KMS-11 (cell line): ENCODE data around the gene SLC2A5.
"Not testable (repeated sequence)": the region's sequence is repeated elsewhere in the genome, so short reads cannot be mapped to it uniquely, and the experiment has no call there.

Source experiments
- H2AFZ ChIP-seq: fragments of 200-600 bp; sonication (generic); 2 replicates; pipeline ENCODE4 v1.6.1; 2016; ENCODE audit warnings: antibody characterized with exemption, mixed run types, low read depth
- H3K27ac ChIP-seq: fragments of 200-600 bp; sonication (generic); 2 replicates; pipeline ENCODE4 v1.6.1; 2016; ENCODE audit warnings: mild to moderate bottlenecking, mixed run types
- H3K27me3 ChIP-seq: fragments of 200-600 bp; sonication (generic); 2 replicates; pipeline ENCODE4 v1.6.1; 2017; ENCODE audit warnings: mild to moderate bottlenecking, low read depth, mixed run types, moderate library complexity; ENCODE audit not compliant: insufficient read depth
- H3K36me3 ChIP-seq: fragments of 200-600 bp; sonication (generic); 2 replicates; pipeline ENCODE4 v1.6.1; 2017; ENCODE audit warnings: mild to moderate bottlenecking, mixed run types; ENCODE audit not compliant: insufficient read depth
- H3K4me1 ChIP-seq: fragments of 200-600 bp; sonication (generic); 2 replicates; pipeline ENCODE4 v1.6.1; 2016; ENCODE audit warnings: mild to moderate bottlenecking, low read depth, mixed run types; ENCODE audit not compliant: poor library complexity, severe bottlenecking
- H3K4me2 ChIP-seq: fragments of 200-600 bp; sonication (generic); 2 replicates; pipeline ENCODE4 v1.7.0; 2016; ENCODE audit warnings: mild to moderate bottlenecking, mixed run types
- H3K4me3 ChIP-seq: fragments of 200-600 bp; sonication (generic); IDR thresholded peaks from 2 replicates; pipeline ENCODE4 v1.6.1; 2017; ENCODE audit warnings: low read depth, low read length, mixed read lengths; ENCODE audit not compliant: insufficient read depth
- H3K79me2 ChIP-seq: fragments of 200-600 bp; sonication (generic); 2 replicates; pipeline ENCODE4 v1.6.1; 2016; ENCODE audit warnings: low read depth, mixed run types; ENCODE audit not compliant: insufficient read depth
- H3K9ac ChIP-seq: fragments of 200-600 bp; sonication (generic); 2 replicates; pipeline ENCODE4 v1.6.1; 2016; ENCODE audit warnings: mild to moderate bottlenecking, mixed run types
- H4K20me1 ChIP-seq: fragments of 200-600 bp; sonication (generic); 2 replicates; pipeline ENCODE4 v1.6.1; 2016; ENCODE audit warnings: mild to moderate bottlenecking, mixed run types; ENCODE audit not compliant: insufficient read depth
- TF ChIP-seq, protein P1 (sequence below): fragments of 200-600 bp; sonication (generic); conservative IDR thresholded peaks from 2 replicates; pipeline ENCODE4 v1.6.1; 2017; ENCODE audit warnings: low read depth, mild to moderate bottlenecking, antibody characterized with exemption, low read length, moderate library complexity, mixed read lengths

SLC2A5 gene

DNA sequence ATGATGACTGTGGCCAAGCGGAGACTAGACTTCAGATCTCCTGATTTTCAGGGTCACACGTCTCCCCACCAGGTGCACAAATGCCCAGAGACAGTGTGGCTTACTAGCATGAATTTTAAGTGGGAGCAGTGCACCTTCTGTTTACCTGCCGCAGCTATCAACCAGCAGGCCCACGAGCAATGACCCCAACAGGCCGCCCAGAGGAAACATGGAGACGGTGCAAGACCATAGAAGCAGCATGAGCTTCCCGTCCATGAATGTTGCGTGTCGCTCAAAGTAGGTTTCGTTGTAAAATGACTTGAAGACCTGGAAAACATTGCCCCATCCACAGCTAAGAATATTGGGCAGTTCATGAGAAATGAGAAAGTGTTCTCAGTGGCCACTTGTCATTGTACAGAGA lies 46.7 kb downstream of the SLC2A5 start:
- H3K27me3 ChIP-seq, result no peaks in the 10 kb centered on the region; the same call in 1 of the 2 replicates
- TF ChIP-seq, protein P1, sequence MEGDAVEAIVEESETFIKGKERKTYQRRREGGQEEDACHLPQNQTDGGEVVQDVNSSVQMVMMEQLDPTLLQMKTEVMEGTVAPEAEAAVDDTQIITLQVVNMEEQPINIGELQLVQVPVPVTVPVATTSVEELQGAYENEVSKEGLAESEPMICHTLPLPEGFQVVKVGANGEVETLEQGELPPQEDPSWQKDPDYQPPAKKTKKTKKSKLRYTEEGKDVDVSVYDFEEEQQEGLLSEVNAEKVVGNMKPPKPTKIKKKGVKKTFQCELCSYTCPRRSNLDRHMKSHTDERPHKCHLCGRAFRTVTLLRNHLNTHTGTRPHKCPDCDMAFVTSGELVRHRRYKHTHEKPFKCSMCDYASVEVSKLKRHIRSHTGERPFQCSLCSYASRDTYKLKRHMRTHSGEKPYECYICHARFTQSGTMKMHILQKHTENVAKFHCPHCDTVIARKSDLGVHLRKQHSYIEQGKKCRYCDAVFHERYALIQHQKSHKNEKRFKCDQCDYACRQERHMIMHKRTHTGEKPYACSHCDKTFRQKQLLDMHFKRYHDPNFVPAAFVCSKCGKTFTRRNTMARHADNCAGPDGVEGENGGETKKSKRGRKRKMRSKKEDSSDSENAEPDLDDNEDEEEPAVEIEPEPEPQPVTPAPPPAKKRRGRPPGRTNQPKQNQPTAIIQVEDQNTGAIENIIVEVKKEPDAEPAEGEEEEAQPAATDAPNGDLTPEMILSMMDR, result no peak
- H3K4me3 ChIP-seq, result no peak overlapping the region
- H3K36me3 ChIP-seq, result no peaks in the 10 kb centered on the region
- H4K20me1 ChIP-seq, result no peaks in the 10 kb centered on the region
- H3K9ac ChIP-seq, result no peak overlapping the region
- H3K79me2 ChIP-seq, result no peaks in the 10 kb centered on the region
- H3K4me1 ChIP-seq, result no peaks in the 10 kb centered on the region
- no peak overlapping the region for H3K27ac ChIP-seq
- no peak overlapping the region for H2AFZ ChIP-seq
- no peak overlapping the region for H3K4me2 ChIP-seq

DNA sequence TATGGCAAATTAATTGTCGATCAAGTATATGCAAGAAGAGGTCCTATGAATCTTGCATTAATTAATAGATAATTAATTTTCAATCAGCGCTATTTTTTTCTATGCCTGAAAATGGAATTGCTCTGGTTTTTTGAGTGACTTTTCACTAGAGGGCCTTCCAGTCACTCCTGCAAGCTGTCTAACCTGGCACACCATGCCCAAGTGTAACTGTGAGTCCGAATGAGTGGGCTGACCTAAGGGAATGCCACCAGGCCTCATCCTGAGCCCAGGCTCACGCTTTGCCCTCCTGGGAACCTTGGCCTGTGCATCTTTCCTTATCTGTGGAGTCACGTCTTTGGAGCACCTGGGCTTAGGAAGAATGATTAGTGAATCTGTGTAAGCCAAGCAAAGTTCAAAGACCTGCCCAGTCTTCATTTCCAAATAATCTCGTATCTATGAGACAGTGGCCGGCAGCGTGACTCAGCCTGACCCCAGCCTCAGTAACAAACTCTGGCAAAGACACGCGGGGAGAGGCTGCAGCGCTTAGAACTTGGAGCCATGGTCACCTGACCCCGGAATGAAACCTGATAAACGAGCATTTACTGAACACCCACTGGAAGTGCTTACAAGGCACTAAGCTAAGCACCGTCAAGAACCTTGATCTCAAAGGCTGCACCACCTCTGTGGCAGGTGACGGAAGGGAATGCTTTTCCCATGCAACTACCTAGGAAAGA lies 47.3 kb downstream of the SLC2A5 start:
- not testable (repeated sequence) for H3K79me2 ChIP-seq, H3K27ac ChIP-seq, H3K27me3 ChIP-seq

DNA sequence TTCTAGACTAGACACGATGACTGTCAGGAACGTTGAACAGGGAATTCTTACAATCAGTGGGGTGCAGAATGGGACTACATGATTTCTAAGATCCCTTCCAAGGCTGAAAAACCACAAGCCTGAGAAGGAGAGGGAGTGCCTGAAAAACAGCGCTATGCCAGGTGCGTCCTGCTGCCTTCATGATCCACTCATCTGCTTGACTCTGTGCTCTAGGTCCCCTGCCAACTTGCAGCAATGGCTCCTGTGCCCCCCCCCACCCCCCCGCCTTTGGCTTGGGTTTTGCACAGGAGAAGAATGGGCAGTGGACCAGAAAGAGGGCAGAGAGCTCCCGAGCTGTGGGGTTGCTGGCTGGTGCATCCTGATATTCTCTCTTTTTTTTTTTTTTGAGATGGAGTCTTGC lies 49.1 kb downstream of the SLC2A5 start:
- Histone ChIP-seq H3K36me3 (no peaks in the 10 kb centered on the region), H3K79me2 (no peaks in the 10 kb centered on the region), H3K9ac (no peak overlapping the region), H3K4me2 (no peak overlapping the region), H2AFZ (no peak overlapping the region), H3K27me3 (peaks cover 3% of the 10 kb centered on the region; the same call in 1 of the 2 replicates), H4K20me1 (no peaks in the 10 kb centered on the region), H3K4me1 (no peaks in the 10 kb centered on the region), H3K4me3 (no peak overlapping the region), H3K27ac (no peak overlapping the region)
- TF ChIP-seq, protein P1, result no peak

More for the DNA sequence above, 47.3 kb downstream of the SLC2A5 start:
- not testable (repeated sequence) for H3K4me1 ChIP-seq, H3K9ac ChIP-seq, H4K20me1 ChIP-seq, H3K4me2 ChIP-seq, H3K4me3 ChIP-seq, H2AFZ ChIP-seq, H3K36me3 ChIP-seq

DNA sequence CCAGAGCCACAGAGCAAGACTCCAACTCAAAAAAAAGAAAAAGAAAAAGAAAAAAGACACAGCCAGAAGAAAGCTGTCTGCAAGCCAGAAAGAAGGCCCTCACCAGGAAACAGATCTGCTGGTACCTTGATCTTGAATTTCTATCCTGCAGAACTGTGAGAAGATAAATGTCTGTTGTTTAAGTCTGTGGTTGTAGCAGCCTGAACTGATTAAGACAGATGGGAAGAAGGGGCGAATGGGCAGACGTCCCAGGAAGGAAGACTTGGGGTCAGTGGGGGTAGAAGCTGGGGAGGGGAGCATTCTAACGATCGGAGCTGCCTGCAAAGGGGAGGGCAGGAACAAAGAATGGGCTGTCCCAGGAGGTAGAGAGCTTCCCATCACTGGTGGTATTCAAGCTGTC lies 49.5 kb downstream of the SLC2A5 start:
- Histone ChIP-seq H4K20me1 (no peaks in the 10 kb centered on the region), H3K4me2 (no peak overlapping the region), H3K27me3 (peaks cover 4% of the 10 kb centered on the region; the same call in 1 of the 2 replicates), H3K9ac (no peak overlapping the region), H3K4me3 (no peak overlapping the region), H3K79me2 (no peaks in the 10 kb centered on the region), H3K27ac (no peak overlapping the region), H2AFZ (no peak overlapping the region), H3K36me3 (no peaks in the 10 kb centered on the region), H3K4me1 (no peaks in the 10 kb centered on the region)
- TF ChIP-seq, protein P1, result no peak

DNA sequence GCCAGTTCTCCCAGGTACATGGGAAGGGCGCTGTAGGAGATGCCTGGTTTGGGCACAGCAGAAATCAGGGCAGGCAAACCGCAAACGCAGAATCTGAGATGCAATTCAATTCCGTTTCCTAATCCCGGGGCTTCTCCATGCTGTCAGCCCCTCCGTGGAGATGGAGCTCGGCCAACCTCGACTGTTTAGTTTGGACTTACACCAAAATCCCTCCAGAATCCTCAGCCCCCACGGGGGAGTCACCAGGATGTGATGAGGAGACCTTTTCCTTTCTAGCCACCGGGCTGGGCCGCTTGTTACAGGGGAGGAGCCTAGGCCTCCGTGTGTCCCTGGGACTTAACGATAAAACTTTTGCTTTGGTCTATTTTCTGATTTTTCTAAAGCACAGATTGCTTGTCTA lies 51.1 kb downstream of the SLC2A5 start:
- TF ChIP-seq, protein P1, result no peak
- Histone ChIP-seq H3K27me3 (peaks cover 4% of the 10 kb centered on the region; the same call in 1 of the 2 replicates), H3K4me1 (no peaks in the 10 kb centered on the region), H3K36me3 (no peaks in the 10 kb centered on the region), H3K4me3 (no peak overlapping the region), H2AFZ (no peak overlapping the region), H3K4me2 (no peak overlapping the region), H4K20me1 (no peaks in the 10 kb centered on the region), H3K9ac (no peak overlapping the region), H3K79me2 (no peaks in the 10 kb centered on the region), H3K27ac (no peak overlapping the region)
